Osteoblast (primary cell): ENCODE results near the gene TAS2R13. TPM values are rescaled to one million over a fixed set of nuclear protein-coding genes. Genes with fewer than 3 reads are reported as not detected.

Source experiments
- DNase-seq: peaks from one replicate; pipeline ENCODE4 v3.0.0; 2011; ENCODE audit warnings: low spot score, mixed read lengths; ENCODE audit not compliant: insufficient read length; ENCODE audit errors: missing footprints
- H2AFZ ChIP-seq: 2 replicates; pipeline ENCODE4 v1.6.0; 2011; ENCODE audit warnings: mild to moderate bottlenecking, low read length
- H3K27ac ChIP-seq: 2 replicates; pipeline ENCODE4 v1.5.1; 2011; ENCODE audit warnings: mild to moderate bottlenecking, low read depth, low read length, moderate library complexity
- H3K27me3 ChIP-seq: 2 replicates; pipeline ENCODE4 v1.6.0; 2012; ENCODE audit warnings: mild to moderate bottlenecking, control low read depth, inconsistent platforms, low read length, moderate library complexity; ENCODE audit not compliant: insufficient read depth
- H3K36me3 ChIP-seq: 2 replicates; pipeline ENCODE4 v1.5.1; 2011; ENCODE audit warnings: mild to moderate bottlenecking, low read length, control low read depth, moderate library complexity; ENCODE audit not compliant: insufficient read depth
- H3K4me1 ChIP-seq: 2 replicates; pipeline ENCODE4 v1.5.1; 2011; ENCODE audit warnings: mild to moderate bottlenecking, low read length, control low read depth, moderate library complexity; ENCODE audit not compliant: insufficient read depth
- H3K4me2 ChIP-seq: 2 replicates; pipeline ENCODE4 v1.6.0; 2011; ENCODE audit warnings: mild to moderate bottlenecking, low read length; ENCODE audit not compliant: insufficient read depth
- H3K4me3 ChIP-seq: fragments of 200-600 bp; sonication (generic); 3 replicates; pipeline ENCODE4 v1.5.1; 2012; ENCODE audit warnings: mild to moderate bottlenecking, low read length, inconsistent platforms; ENCODE audit not compliant: insufficient read depth
- H3K79me2 ChIP-seq: 2 replicates; pipeline ENCODE4 v1.6.0; 2012; ENCODE audit warnings: mild to moderate bottlenecking, low read length, control low read depth, inconsistent platforms; ENCODE audit not compliant: insufficient read depth
- H3K9me3 ChIP-seq: 2 replicates; pipeline ENCODE4 v1.5.1; 2011; ENCODE audit warnings: low read depth, low read length, control low read depth
- H4K20me1 ChIP-seq: 2 replicates; pipeline ENCODE4 v1.6.0; 2012; ENCODE audit warnings: mild to moderate bottlenecking, low read length, control low read depth; ENCODE audit not compliant: insufficient read depth
- CTCF ChIP-seq: IDR thresholded peaks from 2 replicates; pipeline ENCODE4 v1.5.1; 2011; ENCODE audit warnings: mild to moderate bottlenecking, low read depth, low read length, moderate library complexity; ENCODE audit errors: extremely low read depth
- total RNA-seq: library from RNA; depleted of rRNA; stranded (reverse); fragments of >200 nt; gene quantifications from 2 replicates; pipeline ENCODE4 v1.2.3, GENCODE V29; 2012

The TAS2R13 gene
- total RNA-seq, 1 donor = 2.9 TPM

- H3K27ac ChIP-seq = no peak overlapping the region
Observed at GRCh38 chr12:10919809-10920208, 10.4 kb upstream of the TAS2R13 start.

GRCh38 chr12:10910380-10910779 lies 1.0 kb upstream of the TAS2R13 start:
- no peaks in the 10 kb centered on the region for H4K20me1 ChIP-seq
- no peaks in the 10 kb centered on the region for H3K4me1 ChIP-seq
- H2AFZ ChIP-seq = no peak overlapping the region
- no peaks in the 10 kb centered on the region for H3K9me3 ChIP-seq
- no peak for DNase-seq
- no peak for TF ChIP-seq CTCF
- no peak overlapping the region for H3K4me3 ChIP-seq
- no peaks in the 10 kb centered on the region for H3K27me3 ChIP-seq
- no peak overlapping the region for H3K27ac ChIP-seq
- no peaks in the 10 kb centered on the region for H3K36me3 ChIP-seq
- no peak overlapping the region for H3K4me2 ChIP-seq
- H3K79me2 ChIP-seq = no peaks in the 10 kb centered on the region

More at GRCh38 chr12:10919809-10920208, 10.4 kb upstream of the TAS2R13 start:
- no peak overlapping the region for H2AFZ ChIP-seq
- H3K4me3 ChIP-seq = no peak overlapping the region
- no peaks in the 10 kb centered on the region for H3K4me1 ChIP-seq
- H3K9me3 ChIP-seq = no peaks in the 10 kb centered on the region
- no peaks in the 10 kb centered on the region for H3K79me2 ChIP-seq
- DNase-seq = no peak
- no peak overlapping the region for H3K4me2 ChIP-seq
- no peaks in the 10 kb centered on the region for H3K27me3 ChIP-seq
- TF ChIP-seq CTCF = no peak
- H3K36me3 ChIP-seq = no peaks in the 10 kb centered on the region
- H4K20me1 ChIP-seq = no peaks in the 10 kb centered on the region

GRCh38 chr12:10904686-10905085 lies 4.7 kb downstream of the TAS2R13 start:
- Histone ChIP-seq H4K20me1 (no peaks in the 10 kb centered on the region), H3K9me3 (no peaks in the 10 kb centered on the region), H3K4me2 (no peak overlapping the region), H2AFZ (no peak overlapping the region), H3K27ac (no peak overlapping the region), H3K79me2 (no peaks in the 10 kb centered on the region), H3K4me3 (no peak overlapping the region), H3K4me1 (no peaks in the 10 kb centered on the region), H3K36me3 (no peaks in the 10 kb centered on the region), H3K27me3 (no peaks in the 10 kb centered on the region)
- no peak for TF ChIP-seq CTCF
- no peak for DNase-seq

- H3K79me2 ChIP-seq = no peaks in the 10 kb centered on the region
- H3K4me1 ChIP-seq = no peaks in the 10 kb centered on the region
- H3K4me3 ChIP-seq = no peak overlapping the region
- no peak overlapping the region for H3K4me2 ChIP-seq
- H4K20me1 ChIP-seq = no peaks in the 10 kb centered on the region
- H3K27ac ChIP-seq = no peak overlapping the region
- TF ChIP-seq CTCF = no peak
- no peaks in the 10 kb centered on the region for H3K27me3 ChIP-seq
- H3K9me3 ChIP-seq = no peaks in the 10 kb centered on the region
- H3K36me3 ChIP-seq = no peaks in the 10 kb centered on the region
- no peak overlapping the region for H2AFZ ChIP-seq
- no peak for DNase-seq
Observed at GRCh38 chr12:10901427-10901826, 7.9 kb downstream of the TAS2R13 start.
